HG02852 (cell line): ENCODE measurements around the gene ACVR1.

Source experiments
- ATAC-seq: cut with Tn5 transposase; IDR thresholded peaks from one replicate; pipeline ENCODE4 v1.9.1; 2021; ENCODE audit warnings: mild to moderate bottlenecking, moderate library complexity; ENCODE audit not compliant: unreplicated experiment

ACVR1 gene

GRCh38 chr2:157803476-157803875 lies 72.7 kb downstream of the ACVR1 start:
- no peak for ATAC-seq

- ATAC-seq, result no peak
Measured at GRCh38 chr2:157800838-157801495, 75.2 kb downstream of the ACVR1 start.

GRCh38 chr2:157793053-157793612 lies 83.0 kb downstream of the ACVR1 start:
- no peak for ATAC-seq

GRCh38 chr2:157792335-157793052 lies 83.6 kb downstream of the ACVR1 start:
- ATAC-seq, result no peak

GRCh38 chr2:157790780-157791179 lies 85.3 kb downstream of the ACVR1 start:
- no peak for ATAC-seq

GRCh38 chr2:157789933-157790511 lies 86.1 kb downstream of the ACVR1 start:
- no peak for ATAC-seq

- no peak for ATAC-seq
Measured at GRCh38 chr2:157789256-157789655, 86.9 kb downstream of the ACVR1 start.

GRCh38 chr2:157788201-157788600 lies 87.9 kb downstream of the ACVR1 start:
- no peak for ATAC-seq

- ATAC-seq, result no peak
Measured at GRCh38 chr2:157787364-157787938, 88.7 kb downstream of the ACVR1 start.

GRCh38 chr2:157786663-157787363 lies 89.3 kb downstream of the ACVR1 start:
- no peak for ATAC-seq

GRCh38 chr2:157785866-157786662 lies 90.1 kb downstream of the ACVR1 start:
- no peak for ATAC-seq

- ATAC-seq, result no peak
Measured at GRCh38 chr2:157785200-157785599, 90.9 kb downstream of the ACVR1 start.

GRCh38 chr2:157784823-157785175 lies 91.3 kb downstream of the ACVR1 start:
- no peak for ATAC-seq

- no peak for ATAC-seq
Measured at GRCh38 chr2:157784169-157784822, 91.8 kb downstream of the ACVR1 start.

GRCh38 chr2:157783245-157783644 lies 92.9 kb downstream of the ACVR1 start:
- no peak for ATAC-seq

- ATAC-seq, result no peak
Measured at GRCh38 chr2:157782057-157782845, 93.9 kb downstream of the ACVR1 start.

- ATAC-seq, result no peak
Measured at GRCh38 chr2:157780211-157780610, 95.9 kb downstream of the ACVR1 start.

- no peak for ATAC-seq
Measured at GRCh38 chr2:157779794-157780193, 96.3 kb downstream of the ACVR1 start.

GRCh38 chr2:157777427-157777826 lies 98.7 kb downstream of the ACVR1 start:
- ATAC-seq, result no peak
